KBM-7 (cell line): ENCODE measurements around the gene NEUROD4.
A peak's percentile ranks its signal among the peaks of the same experiment; 100 is the strongest.

Experiments
- DNase-seq: peaks from one replicate; pipeline ENCODE4 v3.0.0-alpha.2; 2015
- in situ Hi-C: fragments of 300-500 bp; cut with MboI; formaldehyde crosslinking; loops from 2 replicates; pipeline ENCODE4 v1.14.3; 2020; ENCODE audit warnings: low sequenced_read_pairs, low pct_unique_long_range_greater_than_20kb, mixed read lengths

Gene NEUROD4

DNA sequence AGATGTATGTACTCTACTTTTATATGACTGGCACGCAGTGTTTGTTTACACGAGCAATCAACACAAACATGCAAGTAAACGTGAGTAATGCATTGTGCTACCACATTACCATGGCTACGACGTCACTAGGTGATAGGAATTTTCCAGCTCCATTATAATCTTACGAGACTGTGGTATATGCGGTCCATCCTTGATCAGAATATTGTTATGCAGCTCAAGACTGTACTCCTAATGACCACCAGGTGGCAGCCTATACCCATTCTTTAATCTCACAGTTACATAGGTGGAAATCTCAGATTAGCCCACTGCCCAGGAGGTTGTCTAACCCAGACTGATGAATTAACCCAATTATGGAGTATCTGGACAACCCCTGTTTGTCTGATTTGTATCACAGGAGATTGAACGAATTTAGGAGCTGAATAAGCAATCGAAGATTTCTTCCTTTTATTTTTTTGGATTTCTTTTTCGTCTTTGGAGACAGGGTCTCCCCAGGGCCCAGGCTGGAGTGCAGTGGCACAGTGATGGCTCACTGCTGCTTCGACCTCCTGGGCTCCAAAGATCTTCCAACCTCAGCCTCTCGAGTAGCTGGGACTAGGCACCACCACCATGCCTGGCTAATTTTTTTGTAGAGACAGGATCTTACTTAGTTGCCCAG is 26.5 kb upstream of the NEUROD4 start:
- DNase-seq: peak; percentile 79
- in situ Hi-C loops: loop anchor here (10.0 kb wide), 1 partner anchor 81 kb away; no protein-coding TSS in a partner anchor

DNA sequence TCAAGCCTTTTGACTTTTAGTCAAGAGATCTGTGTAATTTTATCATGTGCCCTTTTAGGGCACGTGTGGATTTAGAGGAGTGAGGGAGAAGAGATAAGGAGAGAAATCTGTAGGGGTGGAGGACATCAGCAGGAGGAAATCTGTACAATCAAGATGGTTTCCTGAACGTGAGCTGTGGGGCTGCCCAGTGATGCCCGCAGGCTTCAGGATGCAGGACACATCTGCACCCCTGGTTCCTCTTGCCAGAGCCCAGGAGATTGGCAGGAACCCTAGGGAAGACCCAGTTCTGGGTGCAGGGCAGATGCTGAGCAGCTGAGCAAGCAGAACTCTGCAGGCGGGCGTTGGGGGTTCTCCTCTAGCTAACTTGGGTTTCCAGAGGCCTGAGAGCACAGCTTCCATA is 23.6 kb upstream of the NEUROD4 start:
- in situ Hi-C loops: loop anchor here (10.0 kb wide), 1 partner anchor 79 kb away; no protein-coding TSS in a partner anchor
- DNase-seq: no peak

DNA sequence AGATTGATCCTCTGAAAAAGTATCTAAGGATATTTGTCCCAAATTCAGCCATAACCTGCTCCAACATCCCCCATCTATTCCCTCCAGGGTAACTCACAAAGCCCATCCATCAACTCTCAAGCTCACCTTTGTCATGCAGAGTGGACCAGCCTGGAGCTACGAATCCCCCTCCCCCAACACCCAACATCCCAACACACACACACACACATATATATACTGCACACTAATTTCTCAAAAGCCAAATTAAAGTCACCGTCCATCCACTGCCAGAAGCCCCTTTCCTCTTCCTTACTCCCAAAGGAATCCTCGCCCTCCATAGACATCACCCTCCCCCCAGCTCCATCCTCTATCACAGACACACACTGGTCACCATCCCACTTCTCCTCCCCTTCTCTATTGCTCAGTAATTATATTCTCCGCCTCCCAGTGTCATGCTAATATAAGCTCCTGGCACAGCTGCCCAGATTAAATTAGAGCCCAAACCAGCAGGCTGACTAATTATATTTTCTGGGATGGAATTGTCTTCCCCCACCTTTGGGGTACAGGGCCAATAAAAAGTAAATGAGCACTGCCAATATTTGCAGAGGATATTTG is 21.7 kb upstream of the NEUROD4 start:
- in situ Hi-C loops: loop anchor here (10.0 kb wide), 1 partner anchor 77 kb away; no protein-coding TSS in a partner anchor
- DNase-seq: no peak

DNA sequence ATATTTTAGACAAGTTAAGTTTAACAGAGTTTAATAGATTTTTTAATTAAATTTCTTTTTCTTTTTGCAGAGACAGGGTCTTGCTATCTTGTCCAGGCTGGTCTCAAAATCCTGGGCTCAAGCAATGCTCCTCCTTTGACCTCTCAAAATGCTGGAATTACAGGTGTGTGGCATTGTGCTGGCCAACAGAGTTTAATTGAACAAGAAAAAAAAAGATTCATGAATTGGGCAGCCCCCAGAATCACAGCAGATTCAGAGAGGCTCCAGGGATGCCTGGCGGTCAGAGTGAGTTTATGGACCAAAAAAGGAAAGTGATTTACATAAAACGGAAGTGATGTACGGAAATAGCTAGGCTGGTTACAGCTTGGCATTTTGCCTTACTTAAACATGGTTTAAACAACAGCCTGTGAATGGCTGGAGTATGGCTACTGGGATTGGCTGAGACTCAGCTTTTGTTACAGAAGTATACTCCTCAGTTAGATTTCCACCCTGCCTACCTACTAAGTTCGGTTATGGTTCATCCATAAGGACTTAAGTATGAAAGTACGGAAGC is 20.7 kb upstream of the NEUROD4 start:
- in situ Hi-C loops: loop anchor here (10.0 kb wide), 1 partner anchor 76 kb away; no protein-coding TSS in a partner anchor
- DNase-seq: peak; percentile 38

DNA sequence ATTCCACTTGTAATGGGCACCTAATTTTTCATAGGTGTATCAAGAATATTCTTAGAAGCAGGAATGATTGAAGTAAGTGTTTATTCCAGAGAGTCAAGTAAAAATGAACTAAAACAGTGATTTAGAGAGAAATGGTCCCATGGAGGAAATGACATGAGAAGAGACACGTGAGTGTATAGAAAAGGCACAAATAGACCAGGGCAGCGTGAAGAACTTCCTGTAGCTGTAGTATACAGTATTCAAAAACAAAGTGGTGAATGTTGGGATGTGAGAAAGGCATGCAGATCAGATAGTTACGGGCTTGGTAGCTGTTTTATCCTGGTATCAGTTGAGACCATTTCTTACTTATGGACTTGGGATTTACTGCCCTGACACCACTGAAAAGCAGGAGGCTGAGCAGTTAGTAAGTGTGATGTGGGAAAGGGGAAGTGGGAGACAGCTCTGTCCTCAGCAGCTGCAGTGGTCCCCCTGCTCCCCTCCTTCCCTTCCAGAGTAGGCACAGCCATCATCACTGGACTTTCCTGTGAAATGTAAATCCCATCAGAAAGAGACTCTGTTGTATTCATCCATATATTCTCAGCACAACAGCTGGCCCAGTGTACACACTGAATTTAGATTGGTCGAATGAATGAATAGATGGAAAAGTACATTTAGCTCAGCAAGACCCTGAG is 18.4 kb upstream of the NEUROD4 start:
- DNase-seq: no peak
- in situ Hi-C loops: no loop called here

DNA sequence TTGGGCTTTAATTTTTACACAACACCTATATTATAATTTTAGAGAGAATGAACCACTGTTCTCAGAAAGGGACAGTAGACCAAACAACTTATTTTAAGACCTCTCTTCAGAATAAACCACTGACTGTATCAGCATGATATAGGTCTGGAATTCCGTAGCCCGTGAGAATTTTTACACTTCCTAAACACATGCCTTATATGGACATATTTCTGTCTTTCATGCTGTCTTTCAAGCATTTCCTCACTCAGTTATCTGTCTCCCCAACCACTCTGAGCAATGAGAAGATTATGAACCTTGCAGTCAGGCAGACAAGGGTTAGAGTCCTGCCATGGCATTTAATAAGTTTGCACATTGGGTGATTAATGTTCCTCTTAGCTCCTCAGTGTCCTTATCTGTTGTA is 17.4 kb upstream of the NEUROD4 start:
- in situ Hi-C loops: no loop called here
- DNase-seq: no peak

DNA sequence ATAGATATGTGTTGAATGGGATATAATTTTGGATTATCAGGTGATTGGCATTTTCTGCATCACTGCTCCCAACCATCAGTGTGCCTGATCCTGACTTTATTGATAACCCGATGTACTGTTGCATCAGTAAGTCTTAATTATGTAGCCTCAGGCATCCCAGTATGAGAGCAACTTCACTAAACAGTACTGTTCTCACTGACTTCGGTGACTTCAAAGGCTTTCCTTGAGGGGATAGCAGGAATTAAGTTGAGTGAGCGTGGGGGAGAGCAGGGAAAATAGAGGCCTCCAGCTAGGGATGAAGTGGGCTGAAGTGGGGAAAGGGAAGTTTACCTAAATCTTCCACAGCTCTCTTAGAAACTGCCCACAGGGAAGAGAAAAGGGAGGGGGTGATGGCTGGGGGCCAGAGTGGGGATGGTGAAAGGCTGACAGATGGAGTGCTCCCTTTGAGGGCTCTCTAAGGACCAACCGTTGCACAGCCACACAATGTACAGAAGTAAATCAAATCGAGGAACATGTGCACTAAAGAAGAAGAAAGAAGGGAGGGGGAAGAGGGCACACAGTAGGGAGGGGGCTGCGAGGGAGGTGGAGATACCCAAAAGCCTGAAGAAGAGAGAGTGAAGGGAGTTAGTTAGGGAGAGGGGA is 10.7 kb upstream of the NEUROD4 start:
- DNase-seq: no peak
- in situ Hi-C loops: no loop called here

DNA sequence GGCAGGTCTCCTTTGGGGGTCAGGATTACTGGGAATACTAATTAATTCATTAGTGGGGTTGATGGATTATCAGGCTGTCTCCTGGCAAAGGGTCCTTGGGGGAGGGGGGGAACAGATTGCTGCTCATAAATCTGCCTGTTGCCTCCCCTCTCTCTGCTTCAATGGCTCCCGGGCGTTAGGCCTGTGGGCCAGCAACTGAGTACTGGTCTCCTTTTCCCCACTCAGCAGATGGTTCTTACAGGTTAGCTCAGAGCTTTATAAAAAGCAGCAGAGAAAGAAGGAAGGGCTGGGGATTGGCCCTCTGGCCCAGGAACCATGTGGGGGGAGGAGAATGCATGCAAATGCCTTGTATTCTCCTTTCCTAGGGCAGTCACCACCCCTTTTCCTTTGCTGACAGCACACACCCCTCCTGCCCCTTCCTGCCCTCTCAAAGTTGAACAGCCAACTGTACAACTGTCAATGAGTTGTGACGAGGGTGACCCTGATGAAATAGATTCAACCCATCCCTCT is 2.3 kb upstream of the NEUROD4 start:
- in situ Hi-C loops: no loop called here
- DNase-seq: no peak

DNA sequence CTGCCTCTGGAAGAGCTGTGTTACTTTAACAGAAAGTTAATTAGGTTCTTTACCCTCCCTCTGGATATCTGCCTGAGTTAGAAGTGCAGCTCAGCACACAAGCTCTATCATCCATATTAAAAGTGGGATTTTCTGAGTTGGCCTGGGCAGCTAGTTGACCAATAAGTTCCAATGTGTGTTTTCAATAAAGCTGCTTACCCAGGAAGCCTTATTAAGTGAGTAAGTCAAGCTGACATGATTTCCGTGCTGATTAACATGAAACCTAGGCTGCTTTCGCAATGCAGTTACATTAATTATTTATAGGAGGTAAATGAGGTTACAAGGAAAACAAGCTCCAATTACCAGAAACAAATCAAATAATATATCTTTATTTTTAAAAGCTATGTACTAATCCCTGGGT is 4.8 kb downstream of the NEUROD4 start:
- in situ Hi-C loops: no loop called here
- DNase-seq: no peak

DNA sequence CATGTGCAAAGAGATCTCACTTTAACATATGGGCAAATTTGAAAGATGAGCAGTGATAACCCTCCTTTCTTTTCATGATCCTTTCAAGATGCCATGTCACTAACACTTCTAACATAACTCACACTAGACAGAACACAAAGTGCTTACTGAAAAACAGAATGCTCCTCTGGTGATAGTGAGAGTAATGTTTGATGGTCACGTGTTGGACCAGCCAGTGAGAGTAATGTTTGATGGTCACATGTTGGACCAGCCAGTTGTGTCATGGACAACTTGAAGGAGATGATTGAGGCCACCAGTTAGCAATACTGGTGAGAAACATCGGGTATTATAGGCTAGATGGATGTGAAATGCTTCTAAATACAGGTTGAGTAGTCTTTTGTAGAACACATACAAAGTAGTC is 5.7 kb downstream of the NEUROD4 start:
- no peak for DNase-seq
- in situ Hi-C loops: no loop called here

DNA sequence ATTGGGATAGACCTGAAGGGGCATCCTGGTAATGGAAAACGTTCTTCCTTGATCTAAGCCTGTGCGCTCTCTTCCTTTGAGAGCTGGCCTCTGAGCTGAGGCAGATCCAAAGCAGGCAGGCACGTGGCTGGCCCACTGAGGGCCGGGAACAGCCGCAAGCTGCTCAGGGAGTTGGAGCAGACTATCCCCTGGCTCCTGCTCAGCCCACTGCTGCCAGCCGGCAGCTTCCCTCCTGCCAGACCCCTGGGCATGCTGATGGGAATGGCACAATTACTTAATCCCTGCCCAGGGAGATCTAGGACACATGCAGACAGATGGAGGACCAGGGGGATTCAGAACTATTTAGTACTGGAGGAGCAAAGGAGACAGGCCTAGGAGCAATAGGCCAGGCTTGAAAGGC is 14.4 kb downstream of the NEUROD4 start:
- in situ Hi-C loops: no loop called here
- no peak for DNase-seq

DNA sequence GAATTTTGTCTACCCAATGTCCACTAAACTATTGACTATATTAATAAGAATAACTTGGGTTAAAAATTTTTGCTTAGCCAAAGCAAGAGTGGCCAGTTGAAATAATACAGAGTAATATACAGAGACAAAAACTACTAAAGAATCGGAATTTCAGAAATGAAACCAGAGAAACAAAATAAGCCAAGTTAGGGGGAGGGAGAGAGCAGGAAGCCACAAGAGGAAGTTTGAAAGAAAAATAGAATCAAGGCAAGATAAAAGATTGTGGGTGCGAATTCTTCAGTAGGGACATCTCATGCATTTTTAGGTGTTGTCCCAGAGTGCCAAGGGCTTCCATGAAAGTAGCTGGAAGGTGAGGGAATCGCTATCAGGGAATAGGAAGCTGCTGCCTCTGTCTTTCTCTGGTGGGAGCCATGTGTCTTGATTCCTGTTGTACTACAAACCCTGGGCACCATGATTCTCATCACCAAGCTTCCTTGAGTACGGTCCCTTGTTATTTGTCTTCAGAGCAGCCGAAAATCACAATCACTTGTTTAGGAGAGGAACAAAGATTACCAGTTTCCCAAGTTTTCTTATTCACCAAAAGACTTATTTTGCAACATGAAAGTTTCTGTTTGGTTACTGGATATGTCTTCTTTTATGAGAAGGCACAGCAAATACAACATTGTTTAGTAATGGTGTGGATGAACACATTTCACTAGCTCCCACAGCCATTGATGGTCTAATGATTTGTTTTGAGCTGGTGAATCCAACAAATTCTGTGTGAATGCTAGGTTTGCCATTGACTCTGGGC is 16.7 kb downstream of the NEUROD4 start:
- peak; percentile 45 for DNase-seq

DNA sequence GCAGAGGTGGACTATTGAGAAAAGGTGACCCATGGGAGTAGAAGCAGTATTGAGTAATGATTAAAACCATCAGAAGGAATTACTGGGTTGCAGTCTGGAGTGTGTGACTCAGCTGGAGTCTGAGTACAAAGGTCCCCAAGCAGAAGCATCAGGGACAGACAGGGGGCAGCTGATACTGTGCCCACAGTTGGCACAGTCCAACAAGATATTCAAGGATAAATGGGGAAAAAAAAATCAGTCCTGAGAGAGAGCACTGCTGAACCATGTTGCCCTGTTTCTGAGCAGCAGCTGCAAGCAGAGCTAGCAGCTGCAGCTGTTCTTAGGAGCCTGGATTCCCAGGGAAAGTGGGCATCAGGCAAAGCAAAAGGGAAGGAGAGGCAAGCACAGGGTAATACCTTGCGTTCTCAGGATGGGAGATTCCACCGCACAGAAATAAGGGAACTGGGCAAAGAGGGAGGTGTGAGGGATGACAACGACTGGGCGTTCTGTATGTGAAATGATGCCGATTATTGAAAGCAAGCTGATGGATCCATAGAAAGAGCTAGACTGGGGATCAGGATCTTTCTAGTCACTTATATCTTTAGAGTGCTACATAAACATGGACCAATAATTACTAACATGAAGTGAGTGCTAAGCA is 17.7 kb downstream of the NEUROD4 start:
- DNase-seq: no peak
- in situ Hi-C loops: no loop called here

More for the DNA sequence above, 16.7 kb downstream of the NEUROD4 start:
- in situ Hi-C loops: no loop called here

DNA sequence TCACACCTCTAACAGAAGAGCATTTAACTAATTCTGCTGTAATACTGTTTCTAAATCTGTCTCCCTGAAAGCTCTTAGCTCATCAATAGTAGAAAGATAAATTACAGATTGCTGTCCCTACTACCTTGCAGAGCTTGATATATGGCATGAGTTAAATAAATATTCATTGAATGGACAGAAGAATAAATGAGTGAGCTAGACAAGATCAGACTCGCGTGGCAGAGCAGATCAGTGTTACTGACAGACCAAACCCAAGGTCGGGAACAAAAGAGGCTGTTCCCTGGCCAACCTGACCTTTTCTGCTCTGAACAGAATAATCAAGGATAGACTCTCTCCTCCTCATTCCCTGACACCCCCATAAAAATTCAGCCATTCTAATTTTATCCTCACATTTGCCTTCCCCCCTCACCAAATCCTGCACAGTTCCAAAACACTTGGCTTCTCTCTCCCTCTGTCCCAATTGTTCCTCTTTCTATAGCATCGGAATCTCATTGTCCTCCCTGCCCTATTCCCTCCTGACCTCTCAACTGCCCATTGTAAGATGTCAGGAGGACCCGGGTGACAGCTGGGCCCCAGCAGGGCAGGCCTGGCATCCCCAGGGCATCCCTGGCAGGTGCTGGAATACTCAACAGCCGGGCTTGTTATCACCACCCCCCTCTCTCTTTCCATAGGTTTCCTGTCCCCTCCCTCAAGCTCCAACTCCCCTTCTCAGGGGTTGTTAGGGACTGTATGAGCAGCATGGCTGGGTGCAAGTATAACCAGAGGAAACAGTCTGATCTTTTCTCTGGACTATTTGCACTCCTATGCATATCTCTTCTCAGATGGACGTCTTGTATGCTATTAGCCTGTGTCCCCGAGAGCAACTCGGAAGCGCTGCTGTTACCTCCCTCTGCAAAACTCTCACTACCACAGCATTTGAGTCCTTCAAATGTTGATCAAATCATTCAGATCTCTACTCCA is 19.9 kb downstream of the NEUROD4 start:
- in situ Hi-C loops: no loop called here

DNA sequence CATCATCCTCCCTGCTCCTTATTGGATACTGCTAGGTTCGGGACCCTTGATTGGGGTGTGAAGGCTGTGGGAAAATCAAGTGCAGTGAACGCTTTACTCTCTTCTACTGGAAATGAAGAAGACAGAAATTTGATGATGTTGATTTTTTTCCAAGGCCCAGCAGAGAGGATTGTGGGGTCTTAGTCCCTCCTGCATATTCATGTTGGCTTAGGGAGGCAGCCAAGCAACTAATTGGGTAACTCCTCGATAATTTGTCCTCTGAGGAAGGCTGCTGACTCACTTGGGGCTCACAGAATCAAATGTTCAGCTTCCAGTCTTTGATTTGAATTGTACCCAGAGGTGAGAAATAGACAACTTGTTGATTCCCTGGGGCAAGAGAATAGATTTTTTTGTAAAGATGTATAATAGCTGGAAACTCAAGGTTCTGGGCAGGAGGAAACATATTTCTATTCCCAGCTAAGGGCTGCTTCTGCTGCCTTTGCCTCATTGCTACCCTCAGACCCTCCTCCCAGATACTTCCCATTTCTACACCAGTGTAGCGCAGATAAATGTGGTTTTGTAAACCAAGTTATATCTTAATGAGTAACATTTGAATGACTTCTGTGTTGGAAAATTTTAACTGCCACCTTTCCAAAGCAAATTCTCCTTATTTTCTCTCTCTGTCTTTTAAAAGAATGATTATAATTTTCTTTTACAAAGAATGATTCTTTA is 21.7 kb downstream of the NEUROD4 start:
- peak; percentile 5 for DNase-seq

More for the DNA sequence above, 19.9 kb downstream of the NEUROD4 start:
- no peak for DNase-seq

DNA sequence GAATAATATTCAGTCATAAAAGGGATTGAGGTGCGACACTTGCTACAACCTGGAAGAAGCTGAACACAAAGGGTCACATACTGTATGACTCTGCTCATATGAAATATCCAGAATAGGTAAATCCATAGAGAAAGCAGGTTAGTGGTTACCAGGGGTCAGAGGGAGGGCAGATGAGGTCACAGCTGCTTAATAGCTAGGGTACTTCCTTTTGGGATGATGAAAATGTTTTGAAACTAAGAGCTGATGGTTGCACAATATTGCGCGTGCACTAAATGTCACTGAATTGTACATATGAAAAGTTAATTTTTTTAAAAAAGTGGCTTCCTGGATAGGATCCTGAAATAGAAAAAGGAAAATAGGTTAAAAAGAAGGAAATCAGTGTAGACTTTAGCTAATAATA is 23.8 kb downstream of the NEUROD4 start:
- DNase-seq: peak; percentile 21
- in situ Hi-C loops: no loop called here

More for the DNA sequence above, 21.7 kb downstream of the NEUROD4 start:
- in situ Hi-C loops: no loop called here

DNA sequence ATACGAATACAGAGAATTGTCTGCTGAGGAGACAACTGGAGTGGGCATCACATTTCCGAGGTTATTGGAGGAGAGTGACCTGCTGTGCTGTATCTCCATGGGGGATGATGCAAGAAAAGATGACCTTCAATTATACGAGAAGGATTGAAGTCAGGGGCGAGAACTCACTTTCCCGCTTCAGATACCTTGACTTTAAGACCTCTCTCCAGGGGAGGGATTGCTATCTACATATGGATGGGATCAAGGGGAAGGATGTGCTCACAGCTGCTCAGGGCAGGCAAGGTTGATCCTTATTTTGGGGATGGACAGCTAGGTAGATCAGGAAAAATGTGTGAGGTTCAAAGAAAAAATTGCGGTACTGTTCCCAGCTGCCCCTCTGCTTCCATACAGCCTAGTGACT is 24.4 kb downstream of the NEUROD4 start:
- in situ Hi-C loops: no loop called here
- DNase-seq: no peak
